HL-60/S4 (cell line): ENCODE results near the gene SLC7A7.
"Not testable (repeated sequence)": the region's sequence is repeated elsewhere in the genome, so short reads cannot be mapped to it uniquely, and the experiment has no call there.

Experiments
- in situ Hi-C: fragments of 300-500 bp; cut with MboI; formaldehyde crosslinking; loops from 2 replicates; pipeline ENCODE4 v1.14.3; 2022; ENCODE audit warnings: low sequenced_read_pairs

The SLC7A7 gene

DNA sequence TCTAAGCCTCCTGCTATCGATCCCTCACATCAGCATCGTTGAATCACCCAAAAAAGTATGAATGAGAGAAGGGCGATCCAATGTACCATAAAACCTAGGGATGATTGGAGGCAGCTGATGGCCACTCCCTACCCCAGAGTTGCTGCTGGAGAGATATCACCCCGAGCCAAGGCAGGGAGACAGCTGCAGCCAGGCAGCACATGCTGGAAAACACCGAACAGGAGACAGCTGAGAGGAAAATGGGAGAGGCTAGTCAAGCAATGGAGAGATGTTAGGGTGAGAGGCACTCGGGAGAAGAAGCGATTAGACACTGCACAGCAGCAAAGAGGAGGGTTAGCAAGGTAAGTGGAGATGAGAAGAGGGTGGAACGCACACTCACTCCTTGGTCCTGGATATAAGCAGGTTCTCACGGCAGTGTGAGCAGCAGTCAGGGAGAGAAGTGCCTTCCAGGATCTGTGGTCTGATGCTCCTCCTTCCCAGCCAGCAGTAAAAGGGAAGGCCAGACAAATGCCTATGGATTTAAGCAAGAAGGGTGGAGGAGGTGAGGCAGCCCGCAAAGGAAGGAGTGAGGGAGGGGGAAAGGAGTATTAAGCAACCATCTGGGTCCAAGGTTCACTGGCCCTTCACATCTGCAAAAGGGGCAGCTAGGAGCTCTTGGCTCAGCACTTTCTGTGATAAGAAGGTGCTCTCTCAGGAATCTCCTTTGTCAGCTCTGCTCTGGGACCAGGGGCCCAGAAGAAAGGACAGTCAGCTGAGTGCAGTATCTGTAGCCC, at the start of gene SLC7A7:
Gene SLC7A7, minus strand, starts transcription at position 495 of the 773 bp plus-strand sequence. CDS start 2,037 bp downstream, outside the sequence.
- in situ Hi-C loops = loop anchor here (5.0 to 10.0 kb wide), 2 partner anchors 42 to 160 kb away; no protein-coding TSS in a partner anchor

DNA sequence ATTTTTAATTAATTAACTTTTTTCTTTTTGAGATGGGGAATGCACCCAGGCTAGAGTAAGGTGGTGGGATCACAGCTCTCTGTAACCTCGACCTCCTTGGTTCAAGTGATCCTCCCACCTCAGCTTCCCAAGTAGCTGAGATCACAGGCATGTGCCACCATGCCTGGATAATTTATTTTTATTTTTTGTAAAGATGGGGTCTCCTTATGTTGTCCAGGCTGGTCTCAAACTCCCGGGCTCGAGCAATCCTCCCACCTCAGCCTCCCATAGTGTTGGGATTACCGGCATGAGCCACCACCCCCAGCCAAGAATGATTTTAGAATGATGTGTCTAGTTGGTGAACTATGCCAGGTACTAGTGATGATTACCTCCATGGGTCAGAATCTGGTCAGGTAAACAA, 49.7 kb upstream of the SLC7A7 start:
- in situ Hi-C loops = no loop called here

- in situ Hi-C loops = no loop called here
Observed at GRCh38 chr14:22861651-22862050, 46.4 kb upstream of the SLC7A7 start.

- in situ Hi-C loops = not testable (repeated sequence)
Observed at GRCh38 chr14:22860377-22860776, 45.1 kb upstream of the SLC7A7 start.

- in situ Hi-C loops = loop anchor here (5.0 to 10.0 kb wide), 2 partner anchors 39 to 82 kb away; partner anchors contain the start of gene SLC7A7
Observed at GRCh38 chr14:22856428-22856827, 41.2 kb upstream of the SLC7A7 start.

DNA sequence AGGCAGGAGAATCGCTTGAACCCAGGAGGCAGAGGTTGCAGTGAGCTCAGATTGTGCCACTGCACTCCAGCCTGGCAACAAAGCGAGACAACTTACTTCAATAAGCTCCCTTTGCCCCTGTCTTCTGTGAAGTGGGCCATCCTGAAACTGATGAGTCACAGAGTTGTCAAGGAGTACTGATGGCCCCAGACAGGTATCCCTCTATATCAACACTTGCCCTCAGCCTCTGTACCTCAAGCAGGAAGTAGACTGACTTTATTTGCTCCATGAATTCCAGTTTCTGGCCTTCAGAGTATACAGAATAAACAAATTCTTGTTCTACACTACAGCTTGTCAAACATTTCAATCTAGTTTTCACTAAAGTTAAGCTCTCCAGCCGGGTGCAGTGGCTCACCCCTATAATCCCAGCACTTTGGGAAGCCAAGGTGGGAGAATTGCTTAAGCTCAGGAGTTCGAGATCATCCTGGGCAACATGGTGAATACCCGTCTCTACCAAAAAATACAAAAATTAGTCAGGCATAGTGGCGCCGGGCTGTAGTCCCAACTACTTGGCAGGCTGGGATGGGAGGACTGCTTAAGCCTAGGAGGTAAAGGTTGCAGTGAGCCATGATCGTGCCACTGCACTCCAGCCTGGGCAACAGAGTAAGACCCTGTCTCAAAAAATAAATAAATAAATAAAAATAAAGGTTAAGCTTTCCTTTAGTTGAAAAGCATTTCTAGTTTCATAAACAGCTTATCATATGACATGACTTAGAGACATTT, 39.9 kb upstream of the SLC7A7 start:
- in situ Hi-C loops = loop anchor here (5.0 to 10.0 kb wide), 2 partner anchors 38 to 80 kb away; partner anchors contain the start of gene SLC7A7

GRCh38 chr14:22854296-22854695, 39.1 kb upstream of the SLC7A7 start:
- in situ Hi-C loops = loop anchor here (10.0 kb wide), 1 partner anchor 79 kb away; no protein-coding TSS in a partner anchor

GRCh38 chr14:22852940-22853767, 37.9 kb upstream of the SLC7A7 start:
- in situ Hi-C loops = loop anchor here (10.0 kb wide), 1 partner anchor 78 kb away; no protein-coding TSS in a partner anchor

- in situ Hi-C loops = loop anchor here (10.0 kb wide), 1 partner anchor 78 kb away; no protein-coding TSS in a partner anchor
Observed at GRCh38 chr14:22852599-22852939, 37.3 kb upstream of the SLC7A7 start.

- in situ Hi-C loops = loop anchor here (10.0 kb wide), 1 partner anchor 77 kb away; no protein-coding TSS in a partner anchor
Observed at GRCh38 chr14:22852178-22852577, 36.9 kb upstream of the SLC7A7 start.

- in situ Hi-C loops = loop anchor here (10.0 kb wide), 1 partner anchor 76 kb away; no protein-coding TSS in a partner anchor
Observed at GRCh38 chr14:22850944-22851764, 35.9 kb upstream of the SLC7A7 start.

DNA sequence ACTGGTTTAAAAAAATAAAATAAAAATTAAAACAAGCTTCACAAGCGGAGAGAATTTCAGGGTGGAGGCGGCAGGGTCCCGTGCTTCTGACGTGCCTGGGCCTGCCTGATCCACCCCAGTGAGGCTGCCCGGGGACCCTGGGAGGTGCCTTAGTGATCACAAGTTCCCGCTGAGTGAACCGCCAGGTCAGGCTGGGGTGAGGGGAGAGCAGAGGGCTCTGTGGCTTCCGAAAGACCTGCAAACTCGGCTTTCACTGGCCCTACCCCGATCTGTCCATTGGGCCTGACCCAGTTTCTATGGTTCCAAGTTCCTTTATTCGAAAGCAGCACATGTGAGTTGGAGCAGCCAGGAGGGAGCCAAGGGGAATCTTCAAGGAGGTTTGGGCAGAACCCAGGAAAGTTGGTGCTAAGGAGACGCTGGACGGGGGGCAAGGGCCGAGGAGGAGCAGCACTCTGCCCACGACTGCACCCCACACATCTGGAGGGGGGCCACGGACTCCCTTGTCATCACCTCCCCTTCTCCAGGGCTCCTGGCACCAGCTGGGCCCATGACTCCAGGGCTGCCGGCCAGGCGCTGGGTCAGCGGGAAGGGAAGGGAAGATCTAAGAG, 34.1 kb upstream of the SLC7A7 start:
- in situ Hi-C loops = loop anchor here (10.0 kb wide), 1 partner anchor 285 kb away; no protein-coding TSS in a partner anchor

DNA sequence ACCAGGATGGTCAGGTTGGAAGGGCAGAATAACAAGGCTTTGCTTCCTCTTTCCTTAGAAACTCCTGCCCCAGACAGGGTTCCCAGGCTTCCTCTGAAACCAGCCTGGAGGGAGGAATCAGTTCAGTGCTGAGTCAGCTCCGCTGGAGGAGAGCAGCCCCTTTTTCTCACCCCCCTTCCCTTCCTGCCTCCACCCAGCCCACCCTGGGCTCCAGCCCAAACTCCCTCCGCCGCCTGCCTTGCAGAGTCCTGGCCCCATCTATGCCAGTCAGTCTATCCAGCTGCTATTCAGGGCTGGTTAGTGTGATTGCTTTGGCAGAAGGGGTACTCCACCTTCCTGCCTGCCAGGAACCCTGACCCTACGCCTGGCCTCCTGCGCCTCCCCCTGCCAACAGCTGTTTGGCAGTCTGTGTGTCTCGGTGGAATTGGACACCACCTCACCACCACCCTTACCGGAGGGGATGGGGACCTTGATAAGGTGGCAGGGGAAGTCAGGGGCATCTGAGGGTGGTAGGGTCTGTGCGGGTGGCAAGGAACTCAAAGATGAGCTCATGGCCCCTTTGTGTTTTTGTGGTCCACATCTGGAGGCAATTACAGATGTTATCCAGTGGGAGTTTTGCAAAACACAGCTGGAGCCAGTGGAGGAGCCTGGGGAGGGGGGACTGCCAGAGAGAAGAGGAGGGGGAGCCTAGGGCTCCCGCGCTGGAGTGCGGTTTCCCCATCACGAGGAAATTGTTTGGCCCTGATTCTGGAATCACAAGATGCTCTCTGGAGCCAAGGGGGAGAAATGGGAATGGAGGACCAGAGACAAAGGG, 33.3 kb upstream of the SLC7A7 start:
- in situ Hi-C loops = loop anchor here (10.0 kb wide), 1 partner anchor 284 kb away; no protein-coding TSS in a partner anchor

DNA sequence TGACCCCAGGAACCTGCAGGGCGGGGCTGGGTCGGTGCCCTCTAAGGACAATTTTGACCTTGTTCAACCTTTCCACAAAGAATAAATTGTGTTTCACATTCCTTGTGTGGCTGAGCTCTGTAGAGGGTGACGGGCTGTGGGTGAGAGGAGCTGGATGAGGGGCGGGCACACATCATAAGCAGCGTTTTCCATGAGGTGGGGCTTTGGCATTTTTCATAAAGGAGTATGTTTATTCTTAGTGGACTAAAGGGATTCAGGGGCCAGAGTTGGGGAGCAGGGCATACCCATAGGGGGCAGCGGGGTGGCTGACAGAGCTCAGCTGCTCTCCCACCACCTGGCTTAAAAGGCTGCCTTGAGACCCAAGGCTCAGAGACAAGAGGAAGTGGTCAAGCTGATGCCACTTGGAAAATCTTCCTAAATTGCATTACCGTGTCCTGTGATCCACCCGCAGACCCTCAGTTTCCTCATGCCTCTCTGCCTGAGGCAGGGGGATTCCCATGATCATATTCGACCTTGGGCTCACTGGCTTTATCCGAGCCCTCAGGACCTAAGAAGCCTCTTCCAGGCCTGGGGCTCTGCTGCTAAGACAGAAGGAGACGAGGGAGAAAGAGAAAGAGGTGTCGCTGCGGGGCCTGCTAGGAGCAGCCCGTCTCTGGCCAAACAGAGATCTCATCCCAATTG, 32.6 kb upstream of the SLC7A7 start:
- in situ Hi-C loops = loop anchor here (10.0 kb wide), 1 partner anchor 283 kb away; no protein-coding TSS in a partner anchor

- in situ Hi-C loops = loop anchor here (10.0 kb wide), 1 partner anchor 282 kb away; no protein-coding TSS in a partner anchor
Observed at GRCh38 chr14:22846811-22847307, 31.6 kb upstream of the SLC7A7 start.

- in situ Hi-C loops = loop anchor here (10.0 kb wide), 1 partner anchor 281 kb away; no protein-coding TSS in a partner anchor
Observed at GRCh38 chr14:22845821-22846625, 30.8 kb upstream of the SLC7A7 start.

GRCh38 chr14:22845103-22845394, 29.8 kb upstream of the SLC7A7 start:
- in situ Hi-C loops = loop anchor here (10.0 kb wide), 1 partner anchor 280 kb away; no protein-coding TSS in a partner anchor
